ENCODE results near the gene FURIN.
"Not testable (repeated sequence)": the region's sequence is repeated elsewhere in the genome, so short reads cannot be mapped to it uniquely, and the experiment has no call there.

Gene FURIN

GRCh38 chr15:90905306-90906180 is 37.2 kb downstream of the FURIN start:
- peaks cover 8% of the 10 kb centered on the region for H3K36me3 ChIP-seq (replicated peaks)
- no peak overlapping the region for H3K4me3 ChIP-seq (ENCODE audit: low read depth, low read length)
- TF ChIP-seq, protein P1, sequence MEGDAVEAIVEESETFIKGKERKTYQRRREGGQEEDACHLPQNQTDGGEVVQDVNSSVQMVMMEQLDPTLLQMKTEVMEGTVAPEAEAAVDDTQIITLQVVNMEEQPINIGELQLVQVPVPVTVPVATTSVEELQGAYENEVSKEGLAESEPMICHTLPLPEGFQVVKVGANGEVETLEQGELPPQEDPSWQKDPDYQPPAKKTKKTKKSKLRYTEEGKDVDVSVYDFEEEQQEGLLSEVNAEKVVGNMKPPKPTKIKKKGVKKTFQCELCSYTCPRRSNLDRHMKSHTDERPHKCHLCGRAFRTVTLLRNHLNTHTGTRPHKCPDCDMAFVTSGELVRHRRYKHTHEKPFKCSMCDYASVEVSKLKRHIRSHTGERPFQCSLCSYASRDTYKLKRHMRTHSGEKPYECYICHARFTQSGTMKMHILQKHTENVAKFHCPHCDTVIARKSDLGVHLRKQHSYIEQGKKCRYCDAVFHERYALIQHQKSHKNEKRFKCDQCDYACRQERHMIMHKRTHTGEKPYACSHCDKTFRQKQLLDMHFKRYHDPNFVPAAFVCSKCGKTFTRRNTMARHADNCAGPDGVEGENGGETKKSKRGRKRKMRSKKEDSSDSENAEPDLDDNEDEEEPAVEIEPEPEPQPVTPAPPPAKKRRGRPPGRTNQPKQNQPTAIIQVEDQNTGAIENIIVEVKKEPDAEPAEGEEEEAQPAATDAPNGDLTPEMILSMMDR (IDR thresholded peaks at IDR 0.05; ENCODE audit: low read depth, low read length, missing control alignments), result no peak
- DNase-seq, result no peak
- H3K27me3 ChIP-seq (replicated peaks), result no peaks in the 10 kb centered on the region
- H3K27ac ChIP-seq, result no peak overlapping the region
- in situ Hi-C loops (cut with HindIII; ENCODE audit: low pct_ligation_motif_present, low sequenced_read_pairs), result no loop called here

DNA sequence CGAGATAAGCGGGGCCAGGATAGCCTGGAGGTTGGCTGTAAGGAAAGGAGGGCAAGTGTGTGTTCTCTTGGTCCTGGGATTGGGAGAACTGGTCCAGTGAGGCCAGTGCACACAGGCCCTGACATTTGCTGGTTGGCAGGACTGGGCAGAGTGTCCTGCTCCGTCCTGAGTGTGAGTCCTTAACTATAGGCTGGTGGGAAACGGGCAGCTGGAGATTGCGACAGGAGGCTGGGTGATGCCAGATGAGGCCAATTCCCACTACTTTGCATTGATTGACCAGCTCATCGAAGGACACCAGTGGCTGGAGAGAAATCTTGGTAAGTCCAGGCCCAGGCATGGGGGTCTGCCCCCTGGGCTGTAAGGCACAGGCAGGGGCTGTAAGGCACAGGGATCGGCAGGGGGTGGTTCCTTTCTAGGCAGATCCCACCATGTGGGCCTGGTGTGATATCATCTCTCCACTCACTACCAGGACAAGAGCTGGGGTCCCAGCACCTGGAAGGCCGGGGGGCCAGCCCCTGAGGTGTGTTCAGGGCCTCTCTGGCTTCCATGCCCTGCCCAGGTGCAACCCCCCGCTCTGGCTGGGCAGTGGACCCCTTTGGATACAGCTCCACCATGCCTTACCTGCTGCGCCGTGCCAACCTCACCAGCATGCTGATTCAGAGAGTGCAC is 37.9 kb downstream of the FURIN start:
- Histone ChIP-seq H3K4me3 (ENCODE audit: low read depth, low read length) (no peak overlapping the region), H3K27ac (no peak overlapping the region), H3K36me3 (replicated peaks) (peaks cover 14% of the 10 kb centered on the region), H3K27me3 (replicated peaks) (no peaks in the 10 kb centered on the region)
- TF ChIP-seq, protein P1 (IDR thresholded peaks at IDR 0.05; ENCODE audit: low read depth, low read length, missing control alignments), result no peak
- DNase-seq, result no peak
- in situ Hi-C loops (cut with HindIII; ENCODE audit: low pct_ligation_motif_present, low sequenced_read_pairs), result no loop called here

GRCh38 chr15:90907051-90907660 is 38.8 kb downstream of the FURIN start:
- H3K27ac ChIP-seq, result no peak overlapping the region
- in situ Hi-C loops (cut with HindIII; ENCODE audit: low pct_ligation_motif_present, low sequenced_read_pairs), result no loop called here
- TF ChIP-seq, protein P1 (IDR thresholded peaks at IDR 0.05; ENCODE audit: low read depth, low read length, missing control alignments), result no peak
- peaks cover 17% of the 10 kb centered on the region for H3K36me3 ChIP-seq (replicated peaks)
- DNase-seq, result no peak
- no peaks in the 10 kb centered on the region for H3K27me3 ChIP-seq (replicated peaks)
- H3K4me3 ChIP-seq (ENCODE audit: low read depth, low read length), result no peak overlapping the region

DNA sequence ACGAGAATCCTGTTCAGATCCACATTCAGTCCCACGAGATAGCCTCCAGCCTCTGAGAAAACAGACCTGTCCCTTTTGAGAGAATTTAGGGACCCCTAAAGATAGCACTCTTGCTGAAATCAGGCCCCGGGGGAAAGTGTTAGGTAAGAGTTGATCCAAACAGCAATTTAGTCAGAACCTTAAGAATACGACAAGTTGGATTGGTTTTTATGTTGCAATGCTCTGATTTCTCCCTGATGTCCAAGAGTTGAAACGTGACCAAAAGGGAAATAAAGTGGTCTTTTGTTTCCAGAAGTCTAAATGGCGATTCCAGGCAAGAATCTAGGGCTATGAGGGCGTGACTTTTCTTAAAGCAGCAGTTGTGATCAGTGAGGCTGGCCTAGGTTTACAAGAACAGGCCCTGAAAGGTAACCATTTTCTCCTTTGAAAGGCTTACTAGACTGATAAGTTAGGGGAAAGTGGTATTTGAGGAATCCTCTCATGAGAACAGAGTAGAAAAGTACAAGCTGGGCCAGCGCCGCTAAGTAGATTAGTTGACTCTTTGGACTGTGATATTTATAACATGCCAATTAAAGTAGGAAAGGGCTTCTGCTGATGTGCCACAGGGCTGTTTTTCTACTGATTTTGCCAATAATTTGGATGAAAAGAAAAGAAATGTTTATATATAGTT is 39.6 kb downstream of the FURIN start:
- TF ChIP-seq, protein P1 (IDR thresholded peaks at IDR 0.05; ENCODE audit: low read depth, low read length, missing control alignments), result no peak
- DNase-seq, result no peak
- Histone ChIP-seq H3K27me3 (replicated peaks) (no peaks in the 10 kb centered on the region), H3K27ac (no peak overlapping the region), H3K36me3 (replicated peaks) (peaks cover 21% of the 10 kb centered on the region), H3K4me3 (ENCODE audit: low read depth, low read length) (no peak overlapping the region)
- in situ Hi-C loops (cut with HindIII; ENCODE audit: low pct_ligation_motif_present, low sequenced_read_pairs), result no loop called here

GRCh38 chr15:90909449-90909848 is 41.1 kb downstream of the FURIN start:
- H3K4me3 ChIP-seq (ENCODE audit: low read depth, low read length); in situ Hi-C loops (cut with HindIII; ENCODE audit: low pct_ligation_motif_present, low sequenced_read_pairs); H3K27ac ChIP-seq; DNase-seq; H3K27me3 ChIP-seq (replicated peaks): not testable (repeated sequence)
- H3K36me3 ChIP-seq (replicated peaks), result peaks cover 29% of the 10 kb centered on the region

GRCh38 chr15:90909976-90910375 is 41.6 kb downstream of the FURIN start:
- in situ Hi-C loops (cut with HindIII; ENCODE audit: low pct_ligation_motif_present, low sequenced_read_pairs), result no loop called here
- peaks cover 29% of the 10 kb centered on the region for H3K36me3 ChIP-seq (replicated peaks)
- no peak overlapping the region for H3K27ac ChIP-seq
- no peak overlapping the region for H3K4me3 ChIP-seq (ENCODE audit: low read depth, low read length)
- TF ChIP-seq, protein P1 (IDR thresholded peaks at IDR 0.05; ENCODE audit: low read depth, low read length, missing control alignments), result no peak
- no peaks in the 10 kb centered on the region for H3K27me3 ChIP-seq (replicated peaks)
- DNase-seq, result no peak
